ENCODE data around the gene MRPS11. TPM values are rescaled to one million over a fixed set of nuclear protein-coding genes. Genes with fewer than 3 reads are reported as not detected.
"Not testable (repeated sequence)": the region's sequence is repeated elsewhere in the genome, so short reads cannot be mapped to it uniquely, and the experiment has no call there.

Gene MRPS11
- total and polyA plus RNA-seq, 2 experiments from 2014 or later: 24.9 to 76.6 TPM

DNA sequence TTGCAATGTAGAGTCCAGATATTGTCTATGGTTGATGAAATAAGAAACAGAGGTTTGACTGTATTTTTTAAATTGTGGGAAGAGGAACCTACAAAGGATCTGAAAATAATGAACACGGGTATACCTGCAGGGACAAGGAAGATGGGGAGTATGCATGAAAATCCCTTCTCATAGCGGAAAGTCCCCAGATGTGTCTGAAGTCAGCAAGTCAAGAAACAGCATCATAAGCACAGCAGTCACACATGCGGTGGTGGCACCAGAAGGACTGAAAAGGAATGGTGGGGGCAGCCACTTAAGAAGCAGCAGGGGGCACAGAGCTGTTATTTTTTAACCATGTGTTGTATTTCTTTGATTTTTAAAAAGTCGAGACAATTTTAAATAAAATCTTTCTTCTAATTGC lies 4.7 kb downstream of the MRPS11 start:
- Histone ChIP-seq H3K79me2 (ENCODE audit: insufficient read depth) (peaks cover 45% of the 10 kb centered on the region), H3K4me2 (ENCODE audit: unreplicated experiment) (no peak overlapping the region), H2AFZ (no peak overlapping the region), H3K4me3 (no peak overlapping the region), H3F3A (ENCODE audit: insufficient read depth) (0 out of 2 replicates have a peak, but pooled peaks cover 4% of the 10 kb centered on the region), H3K36me3 (ENCODE audit: low read depth) (no peaks in the 10 kb centered on the region; the same call in 1 of the 2 replicates), H3K27ac (no peak overlapping the region), H3K27me3 (replicated peaks; ENCODE audit: insufficient read depth) (no peaks in the 10 kb centered on the region), H3K4me1 (ENCODE audit: insufficient read depth) (peaks cover 7% of the 10 kb centered on the region; the same call in 1 of the 2 replicates), H3K9me2 (ENCODE audit: insufficient read depth) (no peaks in the 10 kb centered on the region), H4K20me1 (ENCODE audit: insufficient read depth) (no peaks in the 10 kb centered on the region), H3K9me3 (ENCODE audit: low read depth) (no peaks in the 10 kb centered on the region), H3K9ac (no peak overlapping the region)
- 70 to 76% methylated on average over 4 of the region's 4 CpGs for WGBS, 2 experiments (ENCODE audit: low coverage in 1 of 2, low lambda C conversion rate in 2 of 2, missing lambda C conversion rate in 2 of 2)
- TF ChIP-seq EZH2phosphoT487 (IDR thresholded peaks at IDR 0.05; ENCODE audit: insufficient read depth, low read depth) (no peak), EZH2 (IDR thresholded peaks at IDR 0.05; ENCODE audit: insufficient read depth, poor library complexity, severe bottlenecking) (no peak)
- DNase-seq: no peak
- in situ Hi-C loops (cut with MboI): loop anchor here (10.0 kb wide), 1 partner anchor 143 kb away; no protein-coding TSS in a partner anchor

DNA sequence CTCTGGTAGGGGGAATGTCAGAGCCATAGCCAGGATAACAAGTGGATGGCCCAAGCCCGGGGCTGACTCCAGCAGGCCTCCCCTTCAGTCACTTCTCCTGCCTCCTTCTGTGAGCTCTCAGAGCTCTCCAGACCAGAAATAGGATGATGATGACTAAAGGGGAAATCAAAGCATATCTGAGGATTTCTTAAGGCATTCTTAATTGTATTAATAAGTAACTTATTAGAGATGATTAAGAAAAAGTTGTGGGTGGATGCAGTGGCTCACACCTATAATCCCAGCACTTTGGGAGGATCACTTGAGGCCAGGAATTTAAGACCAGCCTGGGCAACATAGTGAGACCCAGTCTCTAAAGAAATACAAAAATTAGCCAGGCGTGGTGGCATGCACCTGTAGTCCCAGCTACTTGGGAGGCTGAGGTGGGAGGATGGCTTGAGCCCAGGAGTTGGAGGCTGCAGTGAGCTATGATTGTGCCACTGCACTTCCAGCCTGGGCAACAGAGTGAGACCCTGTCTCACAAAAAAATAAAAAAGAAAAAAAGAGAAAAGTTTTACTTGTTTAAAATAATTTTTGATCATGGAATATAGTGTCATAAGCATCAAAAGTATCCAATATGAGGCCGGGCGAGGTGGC lies 6.3 kb downstream of the MRPS11 start:
- not testable (repeated sequence) for H3K4me2 ChIP-seq (ENCODE audit: unreplicated experiment); H3K9me2 ChIP-seq (ENCODE audit: insufficient read depth); H3K36me3 ChIP-seq (ENCODE audit: low read depth); H3K4me3 ChIP-seq; H3K4me1 ChIP-seq (ENCODE audit: insufficient read depth); H3K27ac ChIP-seq; H2AFZ ChIP-seq; H3F3A ChIP-seq (ENCODE audit: insufficient read depth); H4K20me1 ChIP-seq (ENCODE audit: insufficient read depth); DNase-seq; H3K27me3 ChIP-seq (replicated peaks; ENCODE audit: insufficient read depth); H3K9ac ChIP-seq; H3K9me3 ChIP-seq (ENCODE audit: low read depth)
- WGBS, 2 experiments (ENCODE audit: low coverage in 1 of 2, low lambda C conversion rate in 2 of 2, missing lambda C conversion rate in 2 of 2): 93 to 95% methylated on average over 4 of the region's 4 CpGs
- in situ Hi-C loops (cut with MboI): loop anchor here (10.0 kb wide), 1 partner anchor 141 kb away; no protein-coding TSS in a partner anchor
- H3K79me2 ChIP-seq (ENCODE audit: insufficient read depth): peaks cover 32% of the 10 kb centered on the region

DNA sequence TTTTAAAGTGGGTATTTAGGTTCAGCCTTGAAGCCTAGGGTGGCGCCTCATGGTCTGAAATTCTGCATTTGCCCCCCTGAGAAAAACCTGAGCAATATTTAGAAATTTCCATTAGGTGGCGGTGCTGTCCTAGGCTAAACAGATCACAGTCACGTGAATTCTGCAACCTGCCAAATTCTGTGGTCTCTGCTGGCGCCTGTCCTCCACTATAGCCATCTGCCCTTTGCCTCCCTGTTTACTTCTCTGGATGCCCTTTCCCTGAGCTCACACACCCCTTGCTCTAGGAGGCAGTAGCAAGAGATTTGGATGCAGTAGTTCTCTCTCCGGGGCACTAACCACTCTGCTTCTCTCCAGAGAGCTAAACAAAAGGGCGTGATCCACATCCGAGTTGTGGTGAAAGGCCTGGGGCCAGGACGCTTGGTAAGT lies 9.1 kb downstream of the MRPS11 start:
- H3K9me2 ChIP-seq (ENCODE audit: insufficient read depth): no peaks in the 10 kb centered on the region
- H2AFZ ChIP-seq: no peak overlapping the region
- no peak overlapping the region for H3K4me3 ChIP-seq
- 0 out of 2 replicates have a peak, but pooled peaks cover 4% of the 10 kb centered on the region for H3F3A ChIP-seq (ENCODE audit: insufficient read depth)
- WGBS, 2 experiments (ENCODE audit: low coverage in 1 of 2, low lambda C conversion rate in 2 of 2, missing lambda C conversion rate in 2 of 2): 78% methylated on average over 8 of the region's 8 CpGs
- no peaks in the 10 kb centered on the region; the same call in 1 of the 2 replicates for H3K36me3 ChIP-seq (ENCODE audit: low read depth)
- no peaks in the 10 kb centered on the region for H3K27me3 ChIP-seq (replicated peaks; ENCODE audit: insufficient read depth)
- peak; percentile 65 for DNase-seq
- H3K9me3 ChIP-seq (ENCODE audit: low read depth): no peaks in the 10 kb centered on the region
- no peak overlapping the region for H3K9ac ChIP-seq
- TF ChIP-seq EZH2phosphoT487 (IDR thresholded peaks at IDR 0.05; ENCODE audit: insufficient read depth, low read depth) (no peak), EZH2 (IDR thresholded peaks at IDR 0.05; ENCODE audit: insufficient read depth, poor library complexity, severe bottlenecking) (no peak)
- no peaks in the 10 kb centered on the region for H4K20me1 ChIP-seq (ENCODE audit: insufficient read depth)
- no peak overlapping the region for H3K27ac ChIP-seq
- H3K4me1 ChIP-seq (ENCODE audit: insufficient read depth): no peaks in the 10 kb centered on the region
- in situ Hi-C loops (cut with MboI): loop anchor here (10.0 kb wide), 1 partner anchor 138 kb away; no protein-coding TSS in a partner anchor
- H3K79me2 ChIP-seq (ENCODE audit: insufficient read depth): 0 out of 2 replicates have a peak, but pooled peaks cover 3% of the 10 kb centered on the region
- H3K4me2 ChIP-seq (ENCODE audit: unreplicated experiment): no peak overlapping the region

DNA sequence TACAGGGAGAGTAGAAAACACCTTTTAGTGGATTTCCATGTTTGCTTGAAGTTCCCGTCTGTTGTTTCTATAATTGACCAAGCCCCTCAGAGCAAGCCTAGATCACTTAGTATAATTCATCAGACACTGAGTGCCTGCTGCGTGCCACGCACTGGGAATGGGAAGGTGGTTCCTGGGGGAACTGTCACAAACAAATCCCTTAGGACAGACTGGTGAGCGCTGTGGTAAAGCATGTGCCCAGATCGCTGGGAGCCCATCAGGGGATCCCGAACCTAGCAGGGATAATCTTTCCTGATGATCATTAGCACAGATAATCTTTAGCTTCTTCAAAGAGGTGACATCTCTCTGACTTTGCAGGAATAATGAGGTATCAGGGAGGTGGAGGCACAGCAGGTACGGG lies 9.6 kb downstream of the MRPS11 start:
- H3K79me2 ChIP-seq (ENCODE audit: insufficient read depth): no peaks in the 10 kb centered on the region
- in situ Hi-C loops (cut with MboI): loop anchor here (10.0 kb wide), 1 partner anchor 138 kb away; no protein-coding TSS in a partner anchor
- no peak overlapping the region for H3K4me3 ChIP-seq
- no peak for TF ChIP-seq EZH2 (IDR thresholded peaks at IDR 0.05; ENCODE audit: insufficient read depth, poor library complexity, severe bottlenecking)
- TF ChIP-seq EZH2phosphoT487 (IDR thresholded peaks at IDR 0.05; ENCODE audit: insufficient read depth, low read depth): no peak
- H3K9ac ChIP-seq: no peak overlapping the region
- H3K9me2 ChIP-seq (ENCODE audit: insufficient read depth): no peaks in the 10 kb centered on the region
- H4K20me1 ChIP-seq (ENCODE audit: insufficient read depth): no peaks in the 10 kb centered on the region
- no peak overlapping the region for H2AFZ ChIP-seq
- no peak overlapping the region for H3K4me2 ChIP-seq (ENCODE audit: unreplicated experiment)
- 0 out of 2 replicates have a peak, but pooled peaks cover 4% of the 10 kb centered on the region for H3F3A ChIP-seq (ENCODE audit: insufficient read depth)
- WGBS, 2 experiments (ENCODE audit: low coverage in 1 of 2, low lambda C conversion rate in 2 of 2, missing lambda C conversion rate in 2 of 2): 92 to 98% methylated on average over 7 of the region's 7 CpGs
- no peaks in the 10 kb centered on the region for H3K4me1 ChIP-seq (ENCODE audit: insufficient read depth)
- no peak overlapping the region for H3K27ac ChIP-seq
- DNase-seq: no peak
- no peaks in the 10 kb centered on the region; the same call in 1 of the 2 replicates for H3K36me3 ChIP-seq (ENCODE audit: low read depth)
- H3K27me3 ChIP-seq (replicated peaks; ENCODE audit: insufficient read depth): no peaks in the 10 kb centered on the region
- no peaks in the 10 kb centered on the region for H3K9me3 ChIP-seq (ENCODE audit: low read depth)
